ENCODE results near the gene PRELID3B.
"Not testable (repeated sequence)": the region's sequence is repeated elsewhere in the genome, so short reads cannot be mapped to it uniquely, and the experiment has no call there.

PRELID3B gene

DNA sequence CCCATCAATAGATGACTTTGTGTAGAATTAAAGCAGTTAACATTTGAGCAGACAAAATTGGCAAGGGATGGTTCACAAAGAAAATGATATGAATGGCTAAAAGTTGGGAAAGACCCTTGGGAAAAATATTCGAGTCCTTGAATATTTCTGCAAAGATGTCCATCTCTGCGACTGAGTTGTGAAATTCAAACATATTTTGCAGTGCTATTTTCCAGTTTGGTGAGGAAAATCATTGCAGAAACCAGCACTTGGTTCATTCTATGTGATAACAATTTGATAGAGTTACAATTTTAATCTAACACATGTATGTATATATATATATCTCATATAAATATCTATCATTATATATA lies 6.1 kb upstream of the PRELID3B start:
- DNase-seq (ENCODE audit: low read depth) = no peak

DNA sequence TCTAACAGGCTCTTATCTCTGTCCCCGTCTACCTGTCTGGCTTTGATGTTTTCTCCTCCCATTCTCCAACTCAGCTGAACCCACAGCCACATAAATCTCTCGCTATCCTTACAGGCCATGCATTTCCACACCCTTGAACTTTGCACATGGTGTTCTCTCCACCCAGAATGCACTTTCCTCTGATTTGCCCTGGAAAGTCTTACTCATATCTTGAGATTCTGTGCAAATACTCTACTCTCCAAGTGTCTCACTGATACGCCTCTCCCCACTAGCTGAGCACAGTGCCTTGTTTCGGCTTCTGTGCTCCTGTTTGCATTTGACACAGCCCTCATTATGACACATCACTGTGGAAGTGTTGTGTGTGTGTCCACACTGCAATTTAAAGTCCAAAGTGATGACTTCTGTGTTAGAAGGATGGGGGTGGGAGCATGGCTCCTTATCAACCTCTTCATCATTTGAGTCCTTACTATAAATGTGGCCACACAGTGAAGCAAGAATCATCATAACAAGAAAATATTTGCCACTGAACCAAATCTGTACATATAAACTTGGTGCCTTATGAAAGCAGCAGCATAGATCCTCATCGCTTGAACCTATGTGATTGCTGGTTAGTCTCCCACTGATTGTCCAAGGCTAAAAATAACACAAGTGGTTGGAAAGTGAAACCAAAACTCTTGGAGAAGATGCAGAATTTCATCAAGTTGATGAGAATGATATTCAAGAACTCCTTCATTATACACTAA lies 5.5 kb upstream of the PRELID3B start:
- DNase-seq (ENCODE audit: low read depth) = no peak

DNA sequence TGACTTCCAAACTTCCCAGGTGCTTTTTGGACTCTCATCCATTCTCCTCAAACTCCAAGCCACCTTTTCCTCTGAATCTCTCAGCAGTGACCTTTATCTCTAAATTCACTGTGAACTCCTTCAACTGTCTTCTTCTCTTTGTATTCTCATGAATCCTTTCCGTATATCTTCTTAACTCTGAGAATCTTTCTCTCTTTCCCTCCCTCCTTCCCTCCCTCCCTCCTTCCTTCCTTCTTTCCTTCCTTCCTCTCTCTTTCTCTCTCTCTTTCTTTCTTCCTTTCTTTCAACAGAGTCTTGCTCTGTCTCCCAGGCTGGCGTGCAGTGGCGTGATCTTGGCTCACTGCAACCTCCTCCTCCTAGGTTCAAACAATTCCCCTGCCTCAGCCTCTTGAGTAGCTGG lies 4.3 kb upstream of the PRELID3B start:
- DNase-seq (ENCODE audit: low read depth) = no peak

DNA sequence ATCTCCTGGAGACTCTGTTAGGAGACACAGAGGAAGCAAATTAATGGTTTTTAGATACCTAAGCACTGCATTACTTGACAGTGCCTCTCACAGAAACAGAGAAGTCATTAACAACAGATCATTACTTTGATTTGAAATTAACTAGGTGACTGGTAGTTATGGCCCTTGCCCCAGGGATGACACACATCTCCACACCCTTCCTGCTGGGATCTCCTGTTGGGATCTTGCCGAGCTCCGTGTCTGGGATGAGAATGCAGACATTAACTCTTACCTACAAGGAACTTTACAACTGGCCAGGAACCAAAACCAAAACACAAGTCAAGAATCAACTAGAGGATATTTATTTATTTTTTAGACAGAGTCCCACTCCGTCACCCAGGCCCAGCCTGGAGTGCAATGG lies 2.2 kb upstream of the PRELID3B start:
- no peak for DNase-seq (ENCODE audit: low read depth)

- DNase-seq (ENCODE audit: low read depth) = no peak
Measured at GRCh38 chr20:59044295-59044694, 1.7 kb upstream of the PRELID3B start.

- no peak for DNase-seq (ENCODE audit: low read depth)
Measured at GRCh38 chr20:59043698-59044097, 1.1 kb upstream of the PRELID3B start.

DNA sequence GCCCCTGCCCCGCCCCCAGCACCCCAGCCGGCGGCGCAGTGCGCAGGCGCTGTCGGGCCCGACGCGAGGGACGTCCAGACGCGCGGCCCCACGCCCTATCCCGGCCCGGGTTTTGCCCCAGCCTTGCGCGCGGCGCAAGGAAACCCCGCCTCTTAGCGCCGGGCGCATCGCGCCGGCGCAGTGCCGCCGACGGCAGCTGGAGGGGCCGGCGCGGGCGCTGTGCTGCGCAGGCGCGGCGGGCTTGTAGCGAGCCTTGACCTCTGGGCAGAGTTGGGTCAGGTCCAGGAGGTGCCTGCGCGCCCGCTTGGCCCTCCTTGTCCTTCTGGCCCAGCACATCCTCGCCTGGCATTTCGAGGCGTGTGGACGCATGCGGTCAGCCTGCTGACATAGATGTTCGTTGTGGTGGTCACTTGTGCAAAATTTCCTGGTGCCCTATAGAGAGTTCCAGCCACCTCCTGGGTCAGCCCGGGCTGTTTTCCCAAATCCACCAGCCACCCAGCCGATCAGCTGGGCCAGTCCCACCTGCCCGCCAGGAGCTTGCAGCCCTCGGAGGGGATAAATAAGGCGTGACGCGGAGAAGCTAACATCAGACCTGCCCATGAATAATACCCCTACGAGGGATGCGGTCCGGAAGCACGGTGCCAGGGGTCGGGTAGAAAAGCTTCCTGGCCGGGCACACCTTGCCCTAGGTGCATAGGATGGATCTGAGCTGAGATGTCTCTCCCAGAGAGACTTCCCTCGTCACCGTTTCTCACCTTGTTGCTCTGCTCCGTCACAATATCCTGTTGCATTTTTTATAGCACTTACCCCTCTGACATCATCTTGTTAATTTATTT lies 428 bp upstream of the PRELID3B start:
- DNase-seq (ENCODE audit: low read depth) = peak; percentile 94

DNA sequence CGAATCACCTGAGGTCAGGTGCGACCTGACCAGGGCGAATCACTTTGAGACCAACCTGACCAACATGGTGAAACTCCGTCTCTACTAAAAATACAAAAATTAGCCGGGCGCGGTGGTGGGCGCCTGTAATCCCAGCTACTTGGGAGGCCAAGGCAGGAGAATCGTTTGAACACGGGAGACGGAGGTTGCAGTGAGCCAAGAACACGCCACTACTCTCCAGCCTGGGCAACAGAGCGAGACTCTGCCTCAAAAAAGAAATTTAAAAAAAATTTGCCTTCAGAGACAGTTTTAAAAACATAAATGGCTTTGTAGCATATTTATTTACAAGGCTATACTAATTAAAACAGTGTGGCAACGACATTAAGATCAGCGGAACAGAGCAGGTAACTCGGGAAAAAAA lies 1.1 kb downstream of the PRELID3B start:
- DNase-seq (ENCODE audit: low read depth) = not testable (repeated sequence)

- DNase-seq (ENCODE audit: low read depth) = no peak
Measured at GRCh38 chr20:59040667-59041066, 1.9 kb downstream of the PRELID3B start.

DNA sequence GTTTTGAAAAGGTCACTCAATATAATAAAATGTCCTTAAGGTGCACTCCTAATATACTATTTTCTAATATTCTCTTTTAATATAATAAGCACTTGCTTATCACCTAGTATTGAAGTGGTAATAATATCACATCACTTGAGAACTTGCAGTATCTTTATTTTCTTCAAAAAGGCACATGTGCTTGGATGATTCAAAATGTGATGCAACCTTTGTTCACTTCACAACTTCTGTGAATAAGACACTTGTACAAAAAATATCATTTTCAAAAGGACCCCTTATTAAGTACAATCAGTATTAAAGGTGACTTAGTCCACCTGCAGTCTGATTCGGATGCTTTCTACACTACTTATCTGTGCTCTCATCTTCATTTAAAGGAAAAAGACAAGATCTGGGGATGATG lies 3.4 kb downstream of the PRELID3B start:
- DNase-seq (ENCODE audit: low read depth) = no peak

GRCh38 chr20:59037386-59037785 lies 5.2 kb downstream of the PRELID3B start:
- DNase-seq (ENCODE audit: low read depth) = no peak

GRCh38 chr20:59035381-59035780 lies 7.2 kb downstream of the PRELID3B start:
- no peak for DNase-seq (ENCODE audit: low read depth)

GRCh38 chr20:59033616-59034165 lies 8.9 kb downstream of the PRELID3B start:
- no peak for DNase-seq (ENCODE audit: low read depth)

GRCh38 chr20:59033093-59033492 lies 9.5 kb downstream of the PRELID3B start:
- no peak for DNase-seq (ENCODE audit: low read depth)

DNA sequence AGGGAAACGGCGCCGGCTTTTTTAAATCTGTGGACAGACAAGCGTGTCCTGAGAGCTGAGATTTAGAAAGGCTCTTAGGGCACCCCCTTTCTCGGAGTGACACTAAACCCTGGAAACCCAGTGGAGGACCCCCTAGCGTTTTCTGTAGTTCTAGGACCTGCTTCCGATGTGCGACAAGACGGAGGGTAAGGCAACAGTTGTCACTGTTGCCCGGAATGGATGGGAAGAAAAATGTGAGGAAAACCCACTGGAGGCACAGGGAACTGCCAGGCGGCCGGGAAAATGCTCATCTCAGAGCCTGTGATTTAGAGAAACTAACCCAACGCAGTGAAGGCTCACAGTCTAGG lies 9.9 kb downstream of the PRELID3B start:
- DNase-seq (ENCODE audit: low read depth) = no peak

- DNase-seq (ENCODE audit: low read depth) = peak; percentile 97
Measured at GRCh38 chr20:59032023-59032712, 10.4 kb downstream of the PRELID3B start, which contains the start of gene ATP5F1E. Gene ATP5F1E, minus strand, starts transcription at chr20:59032335. Its CDS starts 84 bp downstream, at chr20:59032251.

GRCh38 chr20:59031564-59032022 lies 11.0 kb downstream of the PRELID3B start:
- no peak for DNase-seq (ENCODE audit: low read depth)

GRCh38 chr20:59030911-59031563 lies 11.5 kb downstream of the PRELID3B start:
- DNase-seq (ENCODE audit: low read depth) = no peak

GRCh38 chr20:59028812-59029211 lies 13.8 kb downstream of the PRELID3B start:
- no peak for DNase-seq (ENCODE audit: low read depth)

DNA sequence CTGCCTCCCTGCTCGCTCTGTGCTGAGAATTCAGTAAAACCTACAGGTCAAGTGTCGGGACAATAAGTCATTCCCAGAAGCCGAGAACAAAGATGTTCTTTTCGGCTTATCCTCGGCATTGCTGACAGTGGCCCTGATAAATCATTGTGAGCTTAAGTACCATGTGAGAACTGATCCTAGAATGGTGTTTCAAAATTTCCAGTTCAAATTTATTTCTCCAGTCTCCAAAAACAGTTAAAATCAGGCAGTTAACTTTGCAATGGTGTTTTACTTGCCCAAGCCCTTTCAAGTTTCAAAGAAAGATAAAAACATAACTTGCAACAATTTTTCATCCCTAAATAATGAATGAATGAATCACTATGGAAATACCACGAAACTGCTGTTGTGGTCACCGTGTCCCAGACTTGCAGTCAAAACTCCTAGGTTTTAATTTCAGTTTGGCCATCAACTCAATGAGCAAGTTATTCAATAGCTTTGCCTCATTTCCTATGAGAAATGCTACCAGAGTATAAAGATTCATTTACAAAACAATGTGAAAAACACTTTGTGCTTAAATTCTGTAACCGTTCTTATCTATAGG lies 14.8 kb downstream of the PRELID3B start:
- DNase-seq (ENCODE audit: low read depth) = no peak

- DNase-seq (ENCODE audit: low read depth) = no peak
Measured at GRCh38 chr20:59026904-59027740, 15.5 kb downstream of the PRELID3B start.
